Activated T-helper 2 cell treated with anti-CD3 and anti-CD28 coated beads, Interferon-gamma antibody, Interleukin-2, Interleukin-4, amounts not matched to agents 10 μg/mL and 5 μg/mL and 100 μg/mL, durations not matched to agents 14 hours and 24 hours and 36 hours (primary cell): Measurements from ENCODE around the gene ARHGEF7. TPM values are rescaled to one million over a fixed set of nuclear protein-coding genes. Genes with fewer than 3 reads are reported as not detected.

Experiments used
- DNase-seq: peaks from one replicate; pipeline ENCODE4 v3.0.0; 2021; ENCODE audit warnings: low spot score
- H3K27ac Mint-ChIP-seq: one replicate; pipeline ENCODE4 v1.8.0; 2021; ENCODE audit warnings: mixed read lengths
- H3K27me3 Mint-ChIP-seq: one replicate; pipeline ENCODE4 v1.8.0; 2021; ENCODE audit warnings: low read depth, mixed read lengths
- H3K36me3 Mint-ChIP-seq: one replicate; pipeline ENCODE4 v1.8.0; 2021; ENCODE audit warnings: low read depth, mixed read lengths
- H3K4me1 Mint-ChIP-seq: one replicate; pipeline ENCODE4 v1.8.0; 2021; ENCODE audit warnings: low read depth, mixed read lengths
- H3K4me3 Mint-ChIP-seq: one replicate; pipeline ENCODE4 v1.8.0; 2021; ENCODE audit warnings: low read depth, mild to moderate bottlenecking, moderate library complexity, mixed read lengths
- H3K9me3 Mint-ChIP-seq: one replicate; pipeline ENCODE4 v1.8.0; 2021; ENCODE audit warnings: mixed read lengths
- intact Hi-C: fragments of 100-400 bp; cut with micrococcal nuclease; formaldehyde crosslinking; loops from one replicate; pipeline ENCODE4 v1.15.1; 2023
- total RNA-seq: library from RNA; stranded (reverse); gene quantifications from 2 replicates; pipeline ENCODE4 v1.2.3, GENCODE V29; 2022

Gene ARHGEF7
- total RNA-seq, 1 donor from 2014 or later: 76.0 TPM

DNA sequence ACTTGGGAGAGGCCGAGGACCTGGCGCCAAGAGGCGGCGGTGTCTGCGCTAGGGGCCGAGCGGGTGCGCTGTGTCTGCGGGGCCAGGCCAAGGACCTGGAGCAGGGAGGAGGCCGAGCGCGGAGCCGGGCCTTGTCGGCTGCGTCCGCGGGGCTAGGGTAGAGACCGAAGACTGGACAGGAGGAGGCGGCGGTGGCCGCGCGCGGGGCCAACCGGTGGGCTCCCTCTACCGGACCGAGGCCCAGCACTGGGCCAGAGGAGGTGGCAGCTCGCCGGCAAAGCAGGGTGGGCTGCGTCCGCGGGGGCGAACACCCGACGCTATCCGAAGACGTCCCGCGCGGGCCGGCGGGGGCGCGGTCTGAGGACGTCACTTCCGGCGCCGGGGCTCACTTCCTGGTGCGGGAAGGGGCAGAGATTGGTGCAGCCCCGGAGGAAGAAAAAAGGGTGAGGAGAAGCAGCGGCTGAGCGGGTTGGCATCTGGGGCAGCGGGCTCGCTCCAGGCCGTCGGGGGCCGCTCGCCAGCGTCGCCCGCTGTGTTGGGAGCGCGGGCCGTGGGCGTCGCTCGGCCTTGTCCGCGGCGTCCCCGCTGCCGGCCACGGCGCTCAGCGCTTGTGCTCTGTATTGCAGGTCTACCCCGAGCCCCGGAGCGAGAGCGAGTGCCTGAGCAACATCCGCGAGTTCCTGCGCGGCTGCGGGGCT is 38.3 kb downstream of the ARHGEF7 start:
- peak overlapping the region; percentile 95 for H3K27ac Mint-ChIP-seq
- peak; percentile 91 for DNase-seq
- peaks cover 25% of the 10 kb centered on the region for H3K4me1 Mint-ChIP-seq
- H3K36me3 Mint-ChIP-seq: peaks cover 18% of the 10 kb centered on the region
- no peaks in the 10 kb centered on the region for H3K9me3 Mint-ChIP-seq
- H3K4me3 Mint-ChIP-seq: peak overlapping the region; percentile 91
- peaks cover 30% of the 10 kb centered on the region for H3K27me3 Mint-ChIP-seq
- intact Hi-C loops: loop anchor here (1.0 to 5.0 kb wide), 4 partner anchors 49 to 441 kb away; partner anchors contain the start of genes ANKRD10 and ING1

DNA sequence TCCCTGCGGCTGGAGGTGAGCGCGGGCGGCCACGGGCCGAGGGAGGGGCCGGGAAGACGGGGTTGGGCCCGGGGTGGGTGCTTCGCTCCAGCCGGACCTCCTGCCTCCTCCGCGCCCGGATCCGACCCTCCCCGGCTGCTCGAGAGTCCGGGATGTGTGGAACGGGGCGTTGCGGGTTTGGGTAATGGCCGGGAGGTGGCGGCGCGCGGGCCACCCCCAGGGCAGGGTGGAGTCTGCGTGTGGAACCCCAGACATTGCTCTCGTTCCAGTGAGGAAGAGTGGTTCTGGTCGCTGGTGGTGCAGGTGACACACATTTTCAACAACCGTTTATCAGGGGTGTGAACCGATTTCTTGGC is 38.8 kb downstream of the ARHGEF7 start:
- peak; percentile 54 for DNase-seq
- intact Hi-C loops: loop anchor here (1.0 to 5.0 kb wide), 4 partner anchors 48 to 442 kb away; partner anchors contain the start of genes ANKRD10 and ING1
- Mint-ChIP-seq H3K27ac (peak overlapping the region; percentile 88), H3K36me3 (peaks cover 21% of the 10 kb centered on the region), H3K4me1 (peaks cover 27% of the 10 kb centered on the region), H3K4me3 (peak overlapping the region; percentile 91), H3K27me3 (peaks cover 28% of the 10 kb centered on the region), H3K9me3 (peaks cover 3% of the 10 kb centered on the region)

DNA sequence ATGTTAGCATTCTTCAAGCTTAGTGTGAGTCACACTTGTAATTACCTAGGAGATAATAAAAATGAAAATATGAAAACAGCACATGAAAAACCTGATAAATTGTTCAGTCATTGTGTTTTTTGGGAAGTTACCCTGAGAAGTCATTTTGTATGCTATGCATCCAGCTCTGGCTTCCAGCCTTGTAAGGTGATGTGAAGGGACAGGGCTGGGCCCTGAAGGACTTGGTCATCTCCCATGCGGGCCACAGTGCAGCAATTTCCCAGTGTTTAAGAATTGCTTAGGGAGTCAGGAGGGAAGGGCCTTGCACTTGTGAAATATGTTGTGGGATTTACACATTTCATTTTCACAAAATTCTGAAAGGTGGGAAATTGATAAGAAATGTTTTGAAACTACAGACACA is 41.3 kb downstream of the ARHGEF7 start:
- peaks cover 17% of the 10 kb centered on the region for H3K9me3 Mint-ChIP-seq
- no peak overlapping the region for H3K27ac Mint-ChIP-seq
- DNase-seq: no peak
- peaks cover 46% of the 10 kb centered on the region for H3K36me3 Mint-ChIP-seq
- peaks cover 35% of the 10 kb centered on the region for H3K4me1 Mint-ChIP-seq
- no peak overlapping the region for H3K4me3 Mint-ChIP-seq
- intact Hi-C loops: no loop called here
- H3K27me3 Mint-ChIP-seq: peaks cover 9% of the 10 kb centered on the region

DNA sequence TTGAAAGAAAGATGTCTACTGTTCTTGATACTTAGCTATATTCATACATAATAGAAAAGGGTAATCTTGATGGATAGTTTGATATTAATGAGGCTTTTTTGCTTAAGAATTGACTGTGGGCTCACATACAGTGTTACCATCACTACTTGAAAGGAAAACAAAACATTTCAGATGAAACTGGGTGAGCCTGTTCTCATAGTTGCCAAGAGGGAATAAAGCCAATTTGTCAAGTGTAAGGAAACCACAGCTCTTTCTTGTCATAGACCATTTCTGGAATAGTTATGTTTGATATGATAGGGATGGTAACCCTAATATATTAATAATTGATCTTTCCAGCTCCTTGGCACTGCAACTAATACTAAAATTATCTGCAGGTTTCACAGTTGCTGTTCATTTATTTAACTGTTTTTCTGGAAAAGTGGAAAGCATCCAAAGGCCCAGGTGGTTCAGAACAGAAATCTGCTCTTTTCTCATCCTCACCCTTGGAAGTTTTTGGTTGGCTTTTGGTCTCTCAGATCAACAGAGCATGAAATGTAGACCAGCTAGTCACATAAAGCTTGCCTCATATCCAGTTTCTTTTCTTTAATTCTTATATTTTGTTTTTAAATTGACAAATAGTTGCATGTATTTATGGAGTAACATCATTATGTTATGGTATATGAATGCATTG is 43.2 kb downstream of the ARHGEF7 start:
- no peak overlapping the region for H3K4me3 Mint-ChIP-seq
- H3K27ac Mint-ChIP-seq: no peak overlapping the region
- peaks cover 60% of the 10 kb centered on the region for H3K36me3 Mint-ChIP-seq
- peaks cover 17% of the 10 kb centered on the region for H3K9me3 Mint-ChIP-seq
- no peaks in the 10 kb centered on the region for H3K27me3 Mint-ChIP-seq
- peaks cover 32% of the 10 kb centered on the region for H3K4me1 Mint-ChIP-seq
- intact Hi-C loops: no loop called here
- no peak for DNase-seq

DNA sequence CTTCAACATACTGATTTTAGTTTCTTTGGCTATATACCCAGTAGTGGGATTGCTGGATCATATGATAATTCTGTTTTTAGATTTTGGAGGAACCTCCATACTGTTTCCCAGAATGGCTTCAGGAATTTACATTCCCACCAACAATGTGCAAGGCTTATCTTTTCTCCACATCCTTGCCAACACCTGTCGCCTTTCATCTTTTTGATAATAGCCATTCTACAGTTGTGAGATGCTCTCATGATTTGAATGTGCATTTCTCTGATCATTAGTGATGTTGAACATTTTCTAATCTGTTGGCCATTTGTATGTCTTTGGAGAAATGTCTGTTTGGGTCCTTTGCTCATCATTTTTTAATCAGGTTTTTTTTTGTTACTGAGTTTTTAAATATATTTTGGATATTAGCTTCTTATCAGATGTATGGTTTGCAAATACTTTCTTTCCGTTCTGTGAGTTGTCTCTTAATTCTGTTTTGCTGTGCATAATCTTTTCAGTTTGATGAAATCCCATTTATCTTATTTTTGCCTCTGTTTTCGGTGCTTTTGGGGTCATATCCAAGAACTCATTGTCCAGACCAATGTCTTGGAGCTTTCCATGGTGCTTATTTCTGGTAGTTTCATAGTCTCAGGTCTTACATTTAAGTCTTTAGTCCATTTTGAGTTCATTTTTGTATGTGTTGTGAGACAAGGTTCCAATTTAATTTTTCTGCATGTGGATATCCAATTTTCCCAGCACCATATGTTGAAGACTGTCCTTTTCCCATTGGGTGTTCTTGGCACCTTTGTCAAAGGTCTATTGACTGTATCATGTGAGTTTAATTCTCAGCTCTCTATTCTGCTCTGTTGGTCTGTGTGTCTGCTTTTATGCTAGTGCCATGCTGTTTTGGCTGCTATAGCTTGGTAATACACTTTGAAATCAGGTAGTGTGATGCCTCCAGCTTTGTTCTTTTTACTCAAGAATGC is 44.5 kb downstream of the ARHGEF7 start:
- Mint-ChIP-seq H3K36me3 (peaks cover 62% of the 10 kb centered on the region), H3K4me1 (peaks cover 26% of the 10 kb centered on the region)
- intact Hi-C loops: no loop called here

DNA sequence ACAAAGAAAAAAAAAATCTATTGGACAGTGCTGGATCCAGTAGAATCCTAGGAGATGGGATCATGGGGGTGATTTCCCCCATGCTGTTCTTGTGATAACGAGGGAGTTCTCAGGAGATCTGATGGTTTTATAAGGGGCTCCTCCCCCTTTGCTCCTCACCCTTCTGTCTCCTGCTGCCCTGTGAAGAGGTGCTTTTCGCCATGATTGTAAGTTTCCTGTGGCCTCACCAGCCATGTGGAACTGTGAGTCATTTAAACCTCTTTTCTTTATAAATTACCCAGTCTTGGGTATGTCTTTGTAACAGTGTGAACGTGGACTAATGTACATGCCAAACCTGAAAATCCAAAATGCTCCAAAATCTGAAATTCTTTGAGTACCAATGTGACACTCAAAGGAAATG is 45.5 kb downstream of the ARHGEF7 start:
- peaks cover 17% of the 10 kb centered on the region for H3K9me3 Mint-ChIP-seq
- H3K4me1 Mint-ChIP-seq: peaks cover 27% of the 10 kb centered on the region
- no peaks in the 10 kb centered on the region for H3K27me3 Mint-ChIP-seq
- intact Hi-C loops: no loop called here
- H3K27ac Mint-ChIP-seq: no peak overlapping the region
- no peak for DNase-seq
- no peak overlapping the region for H3K4me3 Mint-ChIP-seq
- H3K36me3 Mint-ChIP-seq: peaks cover 70% of the 10 kb centered on the region

More for the DNA sequence above, 44.5 kb downstream of the ARHGEF7 start:
- no peak for DNase-seq
- peaks cover 17% of the 10 kb centered on the region for H3K9me3 Mint-ChIP-seq
- no peaks in the 10 kb centered on the region for H3K27me3 Mint-ChIP-seq
- no peak overlapping the region for H3K27ac Mint-ChIP-seq
- H3K4me3 Mint-ChIP-seq: no peak overlapping the region

DNA sequence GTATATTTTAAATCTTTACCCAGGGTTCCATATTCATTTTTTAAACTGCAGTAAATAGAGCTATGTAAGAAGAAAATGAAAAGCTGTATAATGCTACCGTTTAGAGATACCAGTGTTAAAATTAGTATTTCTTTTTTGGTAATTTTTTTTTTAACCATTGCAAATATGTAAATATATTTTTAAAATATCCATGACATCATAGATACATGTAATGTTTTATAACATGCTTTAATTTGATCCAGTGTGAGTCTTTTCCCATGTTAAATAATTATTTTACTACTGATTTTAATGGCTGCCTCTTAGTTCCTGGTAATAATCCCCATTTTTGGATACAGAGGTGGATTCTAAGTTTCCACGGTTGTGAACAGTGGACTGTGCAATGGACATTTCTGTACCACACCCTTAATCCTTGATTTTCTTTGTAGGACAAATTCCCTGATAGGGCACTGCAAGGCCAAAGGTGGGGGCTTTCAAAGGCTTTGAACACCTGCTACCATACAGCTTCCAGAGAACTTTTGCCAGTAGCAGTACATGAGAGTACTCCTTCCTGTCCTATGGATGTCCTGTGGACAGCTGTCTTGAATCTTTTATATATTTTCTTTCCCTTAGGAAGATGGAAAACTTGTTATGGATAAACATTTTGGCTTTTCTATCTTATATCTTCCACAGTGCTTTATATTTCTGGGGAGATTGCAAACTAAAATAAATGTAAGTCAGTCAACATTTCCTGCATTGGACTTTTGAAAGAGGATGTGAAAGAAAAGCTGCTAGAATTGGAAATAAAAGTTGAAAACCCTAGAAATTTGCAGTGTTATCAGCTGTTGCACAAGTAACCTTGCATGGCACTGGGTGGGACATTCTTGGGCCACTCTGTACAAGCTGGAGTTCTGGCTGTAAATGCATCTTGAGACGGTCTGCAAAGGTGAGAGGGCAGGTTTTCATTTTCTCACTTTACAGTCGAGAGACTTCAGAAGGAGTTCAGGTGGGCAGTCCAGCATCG is 46.8 kb downstream of the ARHGEF7 start:
- Mint-ChIP-seq H3K36me3 (peaks cover 75% of the 10 kb centered on the region), H3K9me3 (peaks cover 17% of the 10 kb centered on the region), H3K4me3 (no peak overlapping the region), H3K27me3 (no peaks in the 10 kb centered on the region), H3K27ac (no peak overlapping the region), H3K4me1 (peaks cover 34% of the 10 kb centered on the region)
- DNase-seq: no peak
- intact Hi-C loops: no loop called here

DNA sequence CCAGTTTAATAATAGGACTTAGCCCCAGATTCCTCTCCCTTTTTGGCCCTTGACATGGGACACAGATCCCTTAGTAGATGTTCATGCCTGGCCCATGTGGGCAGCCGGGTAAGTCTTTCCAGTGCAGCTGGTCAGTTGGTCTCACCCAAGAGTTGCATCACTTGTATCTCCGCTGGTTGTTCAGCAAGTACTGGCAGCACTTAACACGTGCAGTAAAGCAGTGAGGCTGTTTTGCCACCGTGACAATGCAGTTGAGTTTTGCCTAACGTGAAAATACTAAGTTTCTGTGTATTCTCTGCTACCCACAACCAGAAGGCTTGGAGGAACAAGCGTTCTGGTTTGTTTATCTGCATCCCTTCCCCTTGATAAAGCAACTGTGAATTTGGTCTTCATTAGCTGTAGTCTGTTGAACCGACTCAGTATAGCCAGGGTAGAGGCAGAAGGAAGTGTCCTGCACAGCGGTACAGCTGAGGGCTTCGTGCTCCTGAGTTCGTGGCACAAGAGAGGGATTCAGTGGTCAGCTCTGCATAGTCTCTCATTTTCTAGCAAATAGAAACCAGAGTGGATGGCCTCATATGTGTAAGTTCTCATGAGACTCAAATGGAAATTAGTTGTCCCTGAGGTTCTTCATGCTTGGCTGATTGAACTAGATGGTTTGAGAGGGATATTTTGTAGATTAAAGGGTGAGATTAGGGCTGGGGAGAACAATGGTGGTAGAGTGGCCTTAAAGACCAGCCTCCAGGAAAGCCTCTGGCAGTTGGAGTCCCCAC is 50.3 kb downstream of the ARHGEF7 start:
- DNase-seq: no peak
- intact Hi-C loops: no loop called here
- H3K9me3 Mint-ChIP-seq: peaks cover 4% of the 10 kb centered on the region
- H3K4me1 Mint-ChIP-seq: peaks cover 36% of the 10 kb centered on the region
- no peak overlapping the region for H3K4me3 Mint-ChIP-seq
- peak overlapping the region; percentile 44 for H3K27ac Mint-ChIP-seq
- no peaks in the 10 kb centered on the region for H3K27me3 Mint-ChIP-seq
- H3K36me3 Mint-ChIP-seq: peaks cover 79% of the 10 kb centered on the region

DNA sequence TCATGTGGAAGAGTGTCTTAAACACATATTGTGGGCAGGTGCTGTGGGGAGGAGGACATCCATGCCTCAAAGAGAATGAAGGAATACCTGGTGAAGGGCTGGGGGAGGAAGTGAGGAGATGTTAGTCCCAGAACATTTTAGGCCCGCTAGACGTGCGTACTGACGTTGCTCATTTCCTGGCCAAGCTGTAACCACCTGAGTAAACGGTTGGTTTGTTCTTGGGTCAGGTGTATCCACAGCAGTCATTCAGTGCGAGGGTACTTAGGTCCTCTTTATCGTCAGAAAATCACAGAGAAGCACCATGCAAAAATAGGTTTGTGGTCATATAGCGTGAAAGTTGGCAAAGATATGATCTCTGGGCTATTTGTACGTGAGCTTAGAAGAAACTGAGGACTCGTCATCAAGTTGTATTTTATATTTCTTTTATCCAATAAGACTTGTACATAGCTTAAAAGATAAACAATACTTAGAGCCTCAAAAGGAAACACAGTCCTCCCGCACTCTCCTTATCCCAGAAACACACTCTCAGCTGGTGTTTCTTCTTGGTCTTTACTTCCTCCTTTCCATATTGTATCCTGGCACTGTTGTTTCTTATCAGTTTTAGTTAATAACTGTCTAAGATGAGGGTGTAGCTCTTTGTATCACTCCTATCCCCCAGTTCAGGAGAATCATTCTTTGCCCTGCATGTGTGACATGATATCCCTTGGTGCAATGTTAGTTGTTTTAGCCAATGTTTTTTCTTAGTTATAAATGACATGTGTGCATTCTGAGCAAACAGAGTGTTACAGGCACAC is 52.0 kb downstream of the ARHGEF7 start:
- Mint-ChIP-seq H3K27me3 (no peaks in the 10 kb centered on the region), H3K4me1 (peaks cover 35% of the 10 kb centered on the region), H3K9me3 (no peaks in the 10 kb centered on the region), H3K36me3 (peaks cover 68% of the 10 kb centered on the region), H3K4me3 (no peak overlapping the region), H3K27ac (peak overlapping the region; percentile 24)
- intact Hi-C loops: no loop called here
- DNase-seq: no peak

DNA sequence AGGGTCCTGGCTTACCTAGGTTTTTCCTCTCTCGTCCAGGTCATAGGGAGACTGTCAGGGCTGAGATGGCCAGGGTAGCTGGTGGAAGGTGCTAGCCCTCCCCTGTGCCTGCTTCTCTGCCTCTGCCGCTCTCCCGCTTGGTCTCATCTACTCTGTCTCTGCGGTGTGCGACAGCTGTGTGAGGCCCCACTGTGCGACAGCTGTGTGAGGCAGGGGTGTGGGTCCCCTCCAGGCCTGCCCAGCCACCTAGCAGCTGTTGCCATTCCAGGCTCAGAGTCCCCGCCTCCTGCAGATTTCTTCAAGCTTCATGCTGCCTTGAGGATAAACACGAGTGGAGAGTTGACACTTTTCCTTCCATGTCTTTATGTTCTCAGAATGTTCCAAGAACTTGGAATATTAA is 53.0 kb downstream of the ARHGEF7 start:
- peaks cover 35% of the 10 kb centered on the region for H3K4me1 Mint-ChIP-seq
- H3K27ac Mint-ChIP-seq: no peak overlapping the region
- DNase-seq: no peak
- no peaks in the 10 kb centered on the region for H3K27me3 Mint-ChIP-seq
- no peak overlapping the region for H3K4me3 Mint-ChIP-seq
- intact Hi-C loops: no loop called here
- peaks cover 66% of the 10 kb centered on the region for H3K36me3 Mint-ChIP-seq
- H3K9me3 Mint-ChIP-seq: no peaks in the 10 kb centered on the region

DNA sequence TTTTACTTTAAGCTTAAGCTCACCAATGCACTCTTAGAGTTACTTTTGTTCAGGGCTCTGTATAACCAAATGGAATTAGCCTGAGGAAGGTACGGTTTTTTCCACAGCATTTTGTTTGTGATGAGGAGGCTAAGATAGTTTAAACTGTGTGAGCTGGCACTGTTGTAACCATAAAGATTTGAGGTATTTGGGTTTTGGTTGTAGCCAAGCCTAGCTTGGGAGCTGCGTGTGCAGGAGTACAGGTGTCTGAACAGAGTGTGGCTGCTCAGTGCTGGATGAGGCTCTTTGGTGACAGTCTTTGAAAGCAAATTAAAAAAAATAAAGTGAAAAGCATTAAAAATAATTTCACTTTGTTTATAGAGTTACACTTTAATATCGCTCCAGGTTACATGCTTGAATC is 56.0 kb downstream of the ARHGEF7 start:
- intact Hi-C loops: no loop called here
- H3K9me3 Mint-ChIP-seq: peaks cover 17% of the 10 kb centered on the region
- H3K4me3 Mint-ChIP-seq: no peak overlapping the region
- H3K27me3 Mint-ChIP-seq: no peaks in the 10 kb centered on the region
- H3K36me3 Mint-ChIP-seq: peaks cover 74% of the 10 kb centered on the region
- peaks cover 35% of the 10 kb centered on the region for H3K4me1 Mint-ChIP-seq
- no peak for DNase-seq
- no peak overlapping the region for H3K27ac Mint-ChIP-seq
